Endothelial cell of umbilical vein (primary cell): Measurements from ENCODE around the gene IFIT1B. TPM values are rescaled to one million over a fixed set of nuclear protein-coding genes. Genes with fewer than 3 reads are reported as not detected.

Experiments used
- BruUV-seq: library from RNA; stranded (reverse); fragments of 400-500 nt; replicated peaks from 2 replicates; lab custom pipeline; 2021; lab: Mats Ljungman, UMichigan
- CTCF ChIA-PET: fragments of 300-600, 350-600 bp; sonication (Branson Sonifier 250); formaldehyde crosslinking; loops from one replicate; lab custom pipeline; 2021; ENCODE audit warnings: antibody characterized with exemption, inconsistent platforms; lab: Charles Lee
- POLR2A ChIA-PET: fragments of 300-600, 350-600 bp; sonication (Branson Sonifier 250); formaldehyde crosslinking; loops from one replicate; lab custom pipeline; 2021; ENCODE audit warnings: antibody characterized with exemption, inconsistent platforms; lab: Charles Lee
- DNase-seq: peaks from one replicate; pipeline ENCODE4 v3.0.0-alpha.2; 2011; ENCODE audit warnings: low read depth, low spot score
- FAIRE-seq: peaks from 2 replicates; lab custom pipeline; 2011; peaks lifted over from hg19 to GRCh38; lab: Jason Lieb, UNC
- H2AFZ ChIP-seq: 2 replicates; pipeline ENCODE4 v1.6.0; 2012; ENCODE audit warnings: low read depth, low read length, control low read depth, inconsistent platforms
- H3K27ac ChIP-seq: 2 replicates; pipeline ENCODE4 v1.5.1; 2011; ENCODE audit warnings: low read depth, mild to moderate bottlenecking, control low read depth, low read length, moderate library complexity; ENCODE audit not compliant: insufficient read depth
- H3K27me3 ChIP-seq, 2 experiments: 2 replicates each; pipeline versions ENCODE4 v1.6.0 to v1.6.1; 2011; ENCODE audit warnings: low read length in 2 of 2, mixed read lengths in 1 of 2; ENCODE audit not compliant: control insufficient read depth in 2 of 2, insufficient read depth in 2 of 2
- H3K36me3 ChIP-seq, 2 experiments: 2 replicates in 1 of 2; 3 replicates in 1 of 2; pipeline ENCODE4 v1.5.1; 2011; ENCODE audit warnings: low read length in 2 of 2, mild to moderate bottlenecking in 1 of 2, moderate library complexity in 1 of 2; ENCODE audit not compliant: control insufficient read depth in 2 of 2, insufficient read depth in 2 of 2; ENCODE audit errors: extremely low read depth in 1 of 2
- H3K4me1 ChIP-seq: 3 replicates; pipeline ENCODE4 v1.5.1; 2011; ENCODE audit warnings: mild to moderate bottlenecking, low read length; ENCODE audit not compliant: control insufficient read depth, insufficient read depth; ENCODE audit errors: extremely low read depth
- H3K4me2 ChIP-seq: 2 replicates; pipeline ENCODE4 v1.6.1; 2011; ENCODE audit warnings: low read length, control low read depth, mixed read lengths; ENCODE audit not compliant: insufficient read depth
- H3K4me3 ChIP-seq, 3 experiments: fragments of 200-600 bp in 1 of 3; sonication (generic), shearing (Covaris generic) in 1 of 3; replicated peaks in 1 of 3; 2 replicates each; pipeline ENCODE4 v1.5.1; 2011 to 2016; ENCODE audit warnings: control low read depth in 3 of 3, low read length in 3 of 3, mild to moderate bottlenecking in 2 of 3, inconsistent platforms in 1 of 3, low read depth in 1 of 3, moderate library complexity in 1 of 3; ENCODE audit not compliant: insufficient read depth in 1 of 3
- H3K79me2 ChIP-seq: 2 replicates; pipeline ENCODE4 v1.6.0; 2012; ENCODE audit warnings: low read length, inconsistent platforms; ENCODE audit not compliant: control insufficient read depth, insufficient read depth
- H3K9ac ChIP-seq: replicated peaks from 2 replicates; pipeline ENCODE3; 2011; ENCODE audit warnings: low read length, control low read depth; ENCODE audit not compliant: insufficient read depth; ENCODE audit errors: extremely low read depth
- H3K9me1 ChIP-seq: replicated peaks from 3 replicates; pipeline ENCODE4 v1.6.0; 2011; ENCODE audit warnings: mild to moderate bottlenecking, low read length; ENCODE audit not compliant: control insufficient read depth, insufficient read depth; ENCODE audit errors: extremely low read depth
- H3K9me3 ChIP-seq: replicated peaks from 2 replicates; pipeline ENCODE4 v1.5.1; 2012; ENCODE audit warnings: low read length, inconsistent platforms; ENCODE audit not compliant: control insufficient read depth, insufficient read depth
- H4K20me1 ChIP-seq: replicated peaks from 2 replicates; pipeline ENCODE3; 2011; ENCODE audit warnings: mild to moderate bottlenecking, low read length; ENCODE audit not compliant: control insufficient read depth, insufficient read depth; ENCODE audit errors: extremely low read depth
- EZH2 ChIP-seq: IDR thresholded peaks from 2 replicates; pipeline ENCODE4 v1.6.1; 2012; ENCODE audit warnings: borderline replicate concordance, low read depth, mild to moderate bottlenecking, moderate library complexity, low read length, inconsistent platforms; ENCODE audit not compliant: severe bottlenecking
- FOS ChIP-seq: IDR thresholded peaks from 2 replicates; pipeline ENCODE4 v1.6.1; 2011; ENCODE audit warnings: mild to moderate bottlenecking, low read length, moderate library complexity, borderline replicate concordance; ENCODE audit not compliant: insufficient read depth
- GATA2 ChIP-seq: IDR thresholded peaks from 2 replicates; pipeline ENCODE4 v1.7.0; 2011; ENCODE audit warnings: low read depth, mild to moderate bottlenecking, moderate library complexity, mixed read lengths, low read length; ENCODE audit not compliant: insufficient read length, insufficient read depth
- JUN ChIP-seq: IDR thresholded peaks from 2 replicates; pipeline ENCODE4 v1.6.1; 2011; ENCODE audit warnings: borderline replicate concordance, low read depth; ENCODE audit not compliant: insufficient read length, insufficient read depth
- MYC ChIP-seq: IDR thresholded peaks from one replicate; pipeline ENCODE4 v1.6.1; 2011; ENCODE audit warnings: mild to moderate bottlenecking, low read depth, low read length
- POLR2A ChIP-seq: IDR thresholded peaks from 2 replicates; pipeline ENCODE4 v1.6.1; 2012; ENCODE audit warnings: low read depth, mild to moderate bottlenecking, control low read depth, low read length
- POLR2AphosphoS5 ChIP-seq: IDR thresholded peaks from 2 replicates; pipeline ENCODE4 v1.6.1; 2012; ENCODE audit warnings: low read depth, mild to moderate bottlenecking, control low read depth, low read length, moderate library complexity; ENCODE audit not compliant: insufficient read depth
- dilution Hi-C: fragments of 300-500 bp; cut with MboI; formaldehyde crosslinking; loops from one replicate; pipeline ENCODE4 v1.15.0; 2019; ENCODE audit warnings: low sequenced_read_pairs; ENCODE audit not compliant: extremely low pct_ligation_motif_present
- intact Hi-C: fragments of 100-400 bp; cut with micrococcal nuclease; formaldehyde crosslinking; loops from one replicate; pipeline ENCODE4 v1.10.0; 2022
- polyA plus RNA-seq, 4 experiments: library from polyadenylated mRNA; depleted of rRNA in 3 of 4; stranded (reverse) in 3 of 4; unstranded in 1 of 4; fragments of >200 nt; gene quantifications; 2 replicates each; pipeline versions ENCODE4 v1.2.1 to v1.2.3, GENCODE V29; 2011 to 2012; ENCODE audit warnings: missing spikeins in 1 of 4
- total RNA-seq: library from RNA; stranded (reverse); gene quantifications from 2 replicates; pipeline ENCODE4 v1.2.3, GENCODE V29; 2021
- TF ChIP-seq, protein P1 (sequence below), 2 donors: IDR thresholded peaks; 1 replicate in 1 of 2; 2 replicates in 1 of 2; pipeline ENCODE4 v1.5.1; 2011; ENCODE audit warnings: low read length in 2 of 2, mild to moderate bottlenecking in 2 of 2, moderate library complexity in 2 of 2, control low read depth in 1 of 2, inconsistent platforms in 1 of 2, low read depth in 1 of 2; ENCODE audit not compliant: insufficient read depth in 1 of 2; ENCODE audit errors: extremely low read depth in 1 of 2
- TF ChIP-seq, protein P2 (sequence below): IDR thresholded peaks from 2 replicates; pipeline ENCODE4 v1.6.1; 2011; ENCODE audit not compliant: insufficient read depth, insufficient read length

IFIT1B gene
- total and polyA plus RNA-seq, 2 donors (not counting 3 experiments of a cell fraction or from before 2014, with no cell fraction given) = not detected

DNA sequence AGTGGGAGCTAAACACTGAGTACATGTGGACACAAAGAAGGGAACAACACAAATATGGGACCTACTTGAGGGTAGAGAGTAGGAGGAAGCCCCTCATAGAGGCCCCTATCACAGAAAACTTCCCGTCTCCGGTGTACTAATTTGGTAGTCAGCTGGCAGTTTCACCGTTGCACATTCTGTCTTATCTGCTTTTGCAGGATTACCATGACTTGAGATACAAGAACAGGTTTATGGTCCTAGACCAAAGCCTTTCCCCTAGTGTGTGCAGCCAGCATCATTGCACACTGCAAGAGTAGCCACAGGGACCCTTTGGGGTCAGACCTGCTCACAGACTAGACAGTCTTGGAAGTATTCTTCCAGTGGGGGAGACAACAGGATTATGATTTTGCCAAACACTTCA, 5.9 kb upstream of the IFIT1B start:
- CTCF ChIA-PET = interaction anchor here (1.3 kb wide), 1 partner anchor 13 kb away, joined by 3 read pairs; no protein-coding TSS in a partner anchor
- no peak overlapping the region for H2AFZ ChIP-seq
- intact Hi-C loops (no loop called here), dilution Hi-C loops (no loop called here)
- peaks cover 6 to 9% of the 10 kb centered on the region in 2 experiments for H3K27me3 ChIP-seq
- no peak overlapping the region for H3K9ac ChIP-seq
- no peaks in the 10 kb centered on the region for H3K79me2 ChIP-seq
- no peak overlapping the region for H3K4me2 ChIP-seq
- POLR2A ChIA-PET = no interaction called here
- H4K20me1 ChIP-seq = no peaks in the 10 kb centered on the region
- peaks cover 11% of the 10 kb centered on the region for H3K4me1 ChIP-seq
- H3K4me3 ChIP-seq = no peak overlapping the region
- no peak for DNase-seq
- TF ChIP-seq, protein P1, sequence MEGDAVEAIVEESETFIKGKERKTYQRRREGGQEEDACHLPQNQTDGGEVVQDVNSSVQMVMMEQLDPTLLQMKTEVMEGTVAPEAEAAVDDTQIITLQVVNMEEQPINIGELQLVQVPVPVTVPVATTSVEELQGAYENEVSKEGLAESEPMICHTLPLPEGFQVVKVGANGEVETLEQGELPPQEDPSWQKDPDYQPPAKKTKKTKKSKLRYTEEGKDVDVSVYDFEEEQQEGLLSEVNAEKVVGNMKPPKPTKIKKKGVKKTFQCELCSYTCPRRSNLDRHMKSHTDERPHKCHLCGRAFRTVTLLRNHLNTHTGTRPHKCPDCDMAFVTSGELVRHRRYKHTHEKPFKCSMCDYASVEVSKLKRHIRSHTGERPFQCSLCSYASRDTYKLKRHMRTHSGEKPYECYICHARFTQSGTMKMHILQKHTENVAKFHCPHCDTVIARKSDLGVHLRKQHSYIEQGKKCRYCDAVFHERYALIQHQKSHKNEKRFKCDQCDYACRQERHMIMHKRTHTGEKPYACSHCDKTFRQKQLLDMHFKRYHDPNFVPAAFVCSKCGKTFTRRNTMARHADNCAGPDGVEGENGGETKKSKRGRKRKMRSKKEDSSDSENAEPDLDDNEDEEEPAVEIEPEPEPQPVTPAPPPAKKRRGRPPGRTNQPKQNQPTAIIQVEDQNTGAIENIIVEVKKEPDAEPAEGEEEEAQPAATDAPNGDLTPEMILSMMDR (IDR thresholded peaks at IDR 0.05; ENCODE audit: extremely low read depth in 1 of 2, insufficient read depth in 1 of 2, low read depth in 1 of 2, low read length in 2 of 2) = no peak
- TF ChIP-seq GATA2 (no peak), FOS (no peak), MYC (no peak), POLR2A (no peak), JUN (no peak), POLR2AphosphoS5 (no peak), EZH2 (no peak)
- TF ChIP-seq, protein P2, sequence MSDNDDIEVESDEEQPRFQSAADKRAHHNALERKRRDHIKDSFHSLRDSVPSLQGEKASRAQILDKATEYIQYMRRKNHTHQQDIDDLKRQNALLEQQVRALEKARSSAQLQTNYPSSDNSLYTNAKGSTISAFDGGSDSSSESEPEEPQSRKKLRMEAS = no peak
- FAIRE-seq = no peak
- H3K36me3 ChIP-seq = no peaks in the 10 kb centered on the region
- no peaks in the 10 kb centered on the region for H3K9me3 ChIP-seq
- H3K9me1 ChIP-seq = no peaks in the 10 kb centered on the region
- no TSS peak for BruUV-seq
- H3K27ac ChIP-seq = no peak overlapping the region
